OCI-LY1 (cell line): ENCODE measurements around the gene ROR1.

ENCODE experiments used
- H2AFZ ChIP-seq: fragments of 200-600 bp; sonication (generic), shearing (Covaris generic); 2 replicates; pipeline ENCODE4 v1.6.0; 2014; ENCODE audit warnings: antibody characterized with exemption, mild to moderate bottlenecking, low read length
- H3F3A ChIP-seq: fragments of 200-600 bp; sonication (generic), shearing (Covaris generic); 2 replicates; pipeline ENCODE4 v1.6.0; 2014; ENCODE audit warnings: mild to moderate bottlenecking, antibody characterized with exemption, low read length, moderate library complexity; ENCODE audit not compliant: insufficient read depth
- H3K27ac ChIP-seq: fragments of 200-600 bp; sonication (generic); 2 replicates; pipeline ENCODE4 v1.5.1; 2014; ENCODE audit warnings: low read length, mixed run types, mild to moderate bottlenecking, low read depth; ENCODE audit not compliant: poor library complexity, severe bottlenecking
- H3K27me3 ChIP-seq: fragments of 200-600 bp; sonication (generic); 2 replicates; pipeline ENCODE4 v1.6.0; 2014; ENCODE audit warnings: antibody characterized with exemption, mild to moderate bottlenecking, low read length, moderate library complexity; ENCODE audit not compliant: insufficient read depth
- H3K36me3 ChIP-seq: fragments of 200-600 bp; sonication (generic); 2 replicates; pipeline ENCODE4 v1.6.1; 2014; ENCODE audit warnings: mild to moderate bottlenecking, antibody characterized with exemption, low read length, moderate library complexity, mixed read lengths; ENCODE audit not compliant: insufficient read depth
- H3K4me1 ChIP-seq: fragments of 200-600 bp; sonication (generic); 2 replicates; pipeline ENCODE4 v1.5.1; 2014; ENCODE audit warnings: mild to moderate bottlenecking, low read length, moderate library complexity; ENCODE audit not compliant: insufficient read depth, severe bottlenecking
- H3K4me2 ChIP-seq: fragments of 200-600 bp; sonication (generic), shearing (Covaris generic); 2 replicates; pipeline ENCODE4 v1.6.1; 2014; ENCODE audit warnings: low read length
- H3K4me3 ChIP-seq: fragments of 200-600 bp; sonication (generic); 2 replicates; pipeline ENCODE4 v1.5.1; 2014; ENCODE audit warnings: low read length, low read depth, mild to moderate bottlenecking, mixed read lengths; ENCODE audit not compliant: poor library complexity, severe bottlenecking
- H3K79me2 ChIP-seq: fragments of 200-600 bp; shearing (Covaris generic); 2 replicates; pipeline ENCODE4 v1.6.1; 2016; ENCODE audit warnings: mixed run types, low read length, mixed read lengths; ENCODE audit not compliant: insufficient read depth
- H3K9ac ChIP-seq: fragments of 200-600 bp; sonication (generic), shearing (Covaris generic); 2 replicates; pipeline ENCODE4 v1.6.1; 2014; ENCODE audit warnings: mild to moderate bottlenecking, low read length, mixed read lengths
- H3K9me2 ChIP-seq: fragments of 200-600 bp; sonication (generic), shearing (Covaris generic); 2 replicates; pipeline ENCODE4 v1.6.1; 2014; ENCODE audit warnings: low read depth, mild to moderate bottlenecking, low read length, mixed read lengths
- H3K9me3 ChIP-seq: fragments of 200-600 bp; shearing (Covaris generic); 2 replicates; pipeline ENCODE4 v1.6.1; 2014; ENCODE audit warnings: low read length, mixed read lengths
- H4K20me1 ChIP-seq: fragments of 200-600 bp; sonication (generic), shearing (Covaris generic); 2 replicates; pipeline ENCODE4 v1.6.0; 2016; ENCODE audit warnings: mild to moderate bottlenecking, low read length; ENCODE audit not compliant: insufficient read depth
- CTCF ChIP-seq: fragments of 200-600 bp; sonication (generic), shearing (Covaris generic); IDR thresholded peaks from 2 replicates; pipeline ENCODE4 v1.5.1; 2017; ENCODE audit warnings: mild to moderate bottlenecking, antibody characterized with exemption, low read length, moderate library complexity, mixed read lengths
- EZH2 ChIP-seq: fragments of 200-600 bp; sonication (generic), shearing (Covaris generic); IDR thresholded peaks from 2 replicates; pipeline ENCODE4 v1.8.0; 2017; ENCODE audit warnings: borderline replicate concordance, mixed run types, mild to moderate bottlenecking, antibody characterized with exemption, low read length, moderate library complexity, mixed read lengths

Gene ROR1

DNA sequence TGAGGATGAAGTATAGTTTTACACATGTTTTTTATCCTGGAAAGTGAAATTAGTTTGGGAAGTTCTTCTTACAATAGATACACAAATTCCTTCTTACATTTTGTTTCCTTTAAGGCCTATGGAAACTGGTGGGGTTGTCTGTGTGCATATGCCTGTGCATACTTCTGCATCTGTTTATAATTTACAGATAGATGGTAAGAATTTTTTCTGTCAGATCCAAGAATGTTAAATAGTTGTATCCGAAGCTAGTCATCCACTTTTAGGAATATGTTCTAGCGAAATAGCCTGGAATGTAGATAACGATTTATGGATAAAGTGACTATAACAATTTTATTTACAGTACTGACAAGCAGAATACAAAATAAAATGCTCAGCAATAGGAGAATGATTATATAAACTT is 194.1 kb downstream of the ROR1 start:
- Histone ChIP-seq H3K27me3 (no peaks in the 10 kb centered on the region), H3K79me2 (no peaks in the 10 kb centered on the region), H3K4me1 (no peaks in the 10 kb centered on the region), H3K4me2 (no peak overlapping the region), H4K20me1 (no peaks in the 10 kb centered on the region), H3K9ac (no peak overlapping the region), H3F3A (no peaks in the 10 kb centered on the region), H3K9me2 (no peaks in the 10 kb centered on the region), H3K27ac (no peak overlapping the region), H2AFZ (no peak overlapping the region), H3K9me3 (no peaks in the 10 kb centered on the region), H3K4me3 (no peak overlapping the region), H3K36me3 (no peaks in the 10 kb centered on the region)
- TF ChIP-seq CTCF (no peak), EZH2 (no peak)

- no peaks in the 10 kb centered on the region for H3K27me3 ChIP-seq
These were observed 195.0 kb downstream of the ROR1 start for GRCh38 chr1:63968663-63969440.

GRCh38 chr1:63969441-63969901 is 195.7 kb downstream of the ROR1 start:
- Histone ChIP-seq H3K4me1 (no peaks in the 10 kb centered on the region), H3K4me3 (no peak overlapping the region), H4K20me1 (no peaks in the 10 kb centered on the region), H3K27me3 (no peaks in the 10 kb centered on the region), H3K4me2 (no peak overlapping the region), H3K27ac (no peak overlapping the region), H3K9me3 (no peaks in the 10 kb centered on the region), H3K9ac (no peak overlapping the region), H3F3A (no peaks in the 10 kb centered on the region), H3K9me2 (no peaks in the 10 kb centered on the region), H3K36me3 (no peaks in the 10 kb centered on the region), H2AFZ (no peak overlapping the region), H3K79me2 (no peaks in the 10 kb centered on the region)
- TF ChIP-seq EZH2: no peak
- no peak for TF ChIP-seq CTCF

More at GRCh38 chr1:63968663-63969440, 195.0 kb downstream of the ROR1 start:
- H3K36me3 ChIP-seq: no peaks in the 10 kb centered on the region
- H3K9me3 ChIP-seq: no peaks in the 10 kb centered on the region
- no peaks in the 10 kb centered on the region for H3F3A ChIP-seq
- no peaks in the 10 kb centered on the region for H3K4me1 ChIP-seq
- no peak overlapping the region for H3K4me3 ChIP-seq
- H3K4me2 ChIP-seq: no peak overlapping the region
- no peak for TF ChIP-seq CTCF
- TF ChIP-seq EZH2: no peak
- no peaks in the 10 kb centered on the region for H4K20me1 ChIP-seq
- H2AFZ ChIP-seq: no peak overlapping the region
- H3K79me2 ChIP-seq: no peaks in the 10 kb centered on the region
- H3K9ac ChIP-seq: no peak overlapping the region
- H3K27ac ChIP-seq: no peak overlapping the region
- H3K9me2 ChIP-seq: no peaks in the 10 kb centered on the region
